CD4-positive, alpha-beta T cell treated with Interleukin-10 for 1 hour (primary cell): ENCODE data around the gene PRKCB.
"Not testable (repeated sequence)": the region's sequence is repeated elsewhere in the genome, so short reads cannot be mapped to it uniquely, and the experiment has no call there.

Source experiments
- DNase-seq: peaks from one replicate; pipeline ENCODE4 v3.0.0-alpha.2; 2020

Gene PRKCB

DNA sequence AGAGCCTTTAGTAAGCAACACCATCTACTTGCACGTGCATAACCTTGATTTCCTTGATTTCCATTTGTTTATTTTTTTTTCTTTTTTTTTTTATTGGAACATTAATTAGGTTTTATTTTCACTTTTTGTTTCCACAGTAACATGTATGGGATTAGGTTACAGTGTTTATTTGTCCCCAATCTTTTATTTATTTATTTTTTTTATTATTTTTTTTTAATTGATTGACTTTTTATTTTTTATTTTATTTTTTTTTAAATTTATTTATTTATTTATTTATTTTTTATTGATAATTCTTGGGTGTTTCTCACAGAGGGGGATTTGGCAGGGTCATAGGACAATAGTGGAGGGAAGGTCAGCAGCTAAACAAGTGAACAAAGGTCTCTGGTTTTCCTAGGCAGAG, 272.3 kb downstream of the PRKCB start:
- not testable (repeated sequence) for DNase-seq

GRCh38 chr16:24111724-24112302, 276.0 kb downstream of the PRKCB start:
- DNase-seq, result no peak

DNA sequence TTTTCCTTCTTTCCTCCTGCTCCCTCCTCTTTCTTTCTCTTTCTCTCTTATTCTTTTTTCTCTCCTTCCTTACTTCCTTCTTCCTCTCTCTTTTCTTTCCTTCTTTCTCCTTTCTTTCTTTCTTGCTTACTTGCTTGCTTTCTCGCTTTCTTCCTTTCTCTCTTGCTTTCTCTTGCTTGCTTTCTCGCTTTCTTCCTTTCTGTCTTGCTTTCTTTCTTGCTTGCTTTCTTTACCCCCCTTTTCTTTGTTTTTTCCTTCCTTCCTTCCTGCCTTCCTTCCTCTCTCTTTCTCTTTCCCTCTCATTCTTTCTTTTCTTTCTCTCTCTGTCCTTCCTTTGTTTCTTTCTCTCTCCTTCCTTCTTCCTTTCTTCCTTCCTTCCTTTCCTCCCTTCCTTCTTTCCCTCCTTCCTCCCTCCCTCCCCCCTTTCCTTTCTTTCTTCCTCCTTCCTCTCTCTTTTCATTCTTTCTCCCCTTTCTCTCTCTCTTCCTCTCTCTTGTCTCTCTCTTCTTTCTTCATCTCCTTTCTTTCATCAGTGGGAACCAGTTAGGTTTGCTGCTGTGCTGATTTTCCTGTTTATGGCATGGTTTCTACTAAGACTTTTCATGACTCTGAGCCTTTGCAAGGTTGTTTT, 277.4 kb downstream of the PRKCB start:
- no peak for DNase-seq

GRCh38 chr16:24114876-24115275, 279.1 kb downstream of the PRKCB start:
- no peak for DNase-seq

- no peak for DNase-seq
Measured at GRCh38 chr16:24116046-24116776, 280.4 kb downstream of the PRKCB start.

DNA sequence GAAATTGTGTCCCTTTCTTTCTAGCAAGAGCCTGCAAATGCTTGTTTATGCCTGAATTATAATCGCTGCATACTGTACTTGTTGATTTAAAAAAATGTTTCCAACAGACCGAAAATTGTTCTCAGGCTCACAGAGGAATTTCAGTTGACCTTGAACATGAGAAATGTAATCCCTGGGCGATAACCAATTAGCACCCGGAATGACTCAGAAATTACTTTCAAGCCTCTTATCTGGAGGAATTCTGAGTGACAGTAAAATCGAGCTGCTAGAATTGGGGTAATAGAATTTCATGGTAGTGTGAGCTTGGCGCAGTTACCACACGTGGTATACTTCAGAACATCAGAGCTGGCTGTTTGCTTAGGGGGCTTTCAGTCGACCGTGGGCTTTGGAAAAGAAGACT, 281.2 kb downstream of the PRKCB start:
- DNase-seq, result no peak

DNA sequence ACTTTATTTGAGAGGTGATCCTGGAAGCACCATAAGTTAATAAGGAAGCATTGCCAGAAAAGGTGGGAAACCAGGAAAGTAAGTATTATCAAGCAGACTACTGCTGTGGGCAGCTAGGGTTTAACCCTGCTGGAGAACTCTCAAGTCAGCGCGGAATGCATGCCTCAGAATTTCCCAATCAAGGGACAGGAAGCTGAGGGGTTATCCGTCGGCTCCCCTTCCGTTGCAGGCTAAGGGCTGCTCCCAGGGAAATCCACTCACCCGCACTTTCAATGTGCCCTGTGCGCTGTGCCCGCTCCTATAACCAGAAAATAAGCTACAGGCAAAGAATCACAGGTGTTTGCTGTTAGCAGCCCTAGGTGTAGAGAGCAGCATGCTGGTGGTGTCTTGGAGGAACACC, 281.9 kb downstream of the PRKCB start:
- DNase-seq, result no peak

DNA sequence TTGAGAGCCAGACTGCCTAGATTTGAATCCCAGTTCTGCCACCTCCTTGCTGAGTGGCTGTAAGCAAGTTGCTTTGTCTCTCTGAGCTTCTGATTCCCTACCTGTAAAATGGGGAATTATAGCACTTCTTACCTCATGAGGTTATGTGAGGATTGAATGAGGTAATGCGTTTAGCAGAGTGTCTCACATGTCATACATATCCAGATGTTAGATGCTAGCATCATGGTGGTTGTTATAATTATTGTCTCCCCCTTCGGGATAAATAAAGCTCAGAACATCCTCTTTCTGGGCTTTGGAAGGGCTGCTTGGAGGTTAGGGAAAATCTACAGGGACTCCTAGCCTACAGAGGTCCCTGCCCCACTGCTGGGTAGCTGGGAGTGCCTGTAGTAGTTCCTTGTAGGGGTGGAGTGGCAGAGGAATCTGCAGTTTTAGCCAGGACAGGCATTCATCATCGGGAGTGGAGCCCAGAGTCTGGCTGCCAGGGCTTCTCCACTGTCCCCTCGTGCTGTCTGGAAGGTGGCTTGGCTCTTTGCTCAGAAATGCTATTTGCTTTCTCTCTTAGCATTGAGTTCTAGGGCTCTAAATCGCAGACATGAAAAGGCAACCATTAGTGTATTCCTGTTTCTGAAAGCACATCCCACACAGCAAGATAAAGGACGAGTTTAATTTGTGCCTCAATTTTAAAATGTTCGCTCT, 282.5 kb downstream of the PRKCB start:
- no peak for DNase-seq

DNA sequence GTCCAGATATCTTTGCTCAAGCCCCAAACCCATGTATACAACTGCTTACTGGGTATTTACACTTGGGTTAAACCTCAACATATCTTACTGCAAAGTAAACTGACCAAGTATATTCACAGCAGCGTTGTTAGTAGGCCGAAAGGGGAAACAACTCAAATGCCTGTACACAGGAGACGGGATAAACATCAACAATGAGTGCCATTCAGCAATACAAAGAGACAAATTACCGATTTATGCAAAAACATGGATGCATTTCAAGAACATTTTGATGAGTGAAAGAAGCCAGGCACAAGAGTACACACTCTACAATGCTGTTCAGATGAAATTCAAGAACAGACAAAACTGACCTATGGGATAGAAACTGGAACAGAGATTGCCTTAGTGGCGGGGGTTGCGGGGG, 284.0 kb downstream of the PRKCB start:
- no peak for DNase-seq

- no peak for DNase-seq
Measured at GRCh38 chr16:24123275-24123674, 287.5 kb downstream of the PRKCB start.

DNA sequence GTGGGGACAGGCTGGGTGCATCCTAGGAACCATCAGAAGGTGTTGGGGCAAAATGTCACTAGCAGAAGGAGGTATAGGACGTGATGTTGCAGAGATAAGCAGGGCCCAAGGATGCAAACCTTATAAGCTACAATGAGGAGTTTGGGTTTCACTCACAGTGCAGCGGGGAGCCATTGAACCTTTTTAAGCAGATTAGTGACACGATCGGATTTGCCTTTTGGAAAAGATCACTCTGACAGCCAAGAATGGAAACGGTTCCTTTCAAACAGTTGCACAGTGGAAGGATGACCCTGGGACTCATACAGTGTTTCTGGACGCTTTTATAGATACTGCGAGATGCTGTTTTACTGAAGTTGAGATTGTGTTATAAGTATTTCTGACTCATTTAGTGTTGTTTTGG, 288.5 kb downstream of the PRKCB start:
- DNase-seq, result no peak

GRCh38 chr16:24125214-24125613, 289.4 kb downstream of the PRKCB start:
- DNase-seq, result no peak

DNA sequence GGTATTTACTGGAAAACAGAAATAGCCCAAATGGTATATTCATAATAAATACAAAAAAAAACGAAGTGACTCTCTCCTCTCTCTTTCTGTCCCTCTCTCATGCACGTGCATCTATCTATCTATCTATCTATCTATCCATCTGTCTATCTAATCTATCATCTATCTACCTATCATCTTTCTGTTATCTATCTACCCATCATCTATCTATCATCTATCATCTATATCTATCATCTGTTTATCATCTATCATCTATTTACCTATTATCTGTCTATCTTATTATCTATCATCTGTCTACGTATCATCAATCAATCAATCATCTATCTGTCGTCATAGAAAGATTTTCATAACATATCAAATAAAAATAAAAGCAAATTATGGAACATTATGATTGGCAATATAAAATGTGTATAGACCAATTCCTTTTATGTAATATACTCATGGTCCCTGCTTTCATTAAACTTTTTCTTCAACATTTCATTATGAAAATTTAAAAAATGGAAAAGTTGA, 293.7 kb downstream of the PRKCB start:
- no peak for DNase-seq

- no peak for DNase-seq
Measured at GRCh38 chr16:24130494-24131085, 294.8 kb downstream of the PRKCB start.

GRCh38 chr16:24131294-24131693, 295.5 kb downstream of the PRKCB start:
- DNase-seq, result no peak

DNA sequence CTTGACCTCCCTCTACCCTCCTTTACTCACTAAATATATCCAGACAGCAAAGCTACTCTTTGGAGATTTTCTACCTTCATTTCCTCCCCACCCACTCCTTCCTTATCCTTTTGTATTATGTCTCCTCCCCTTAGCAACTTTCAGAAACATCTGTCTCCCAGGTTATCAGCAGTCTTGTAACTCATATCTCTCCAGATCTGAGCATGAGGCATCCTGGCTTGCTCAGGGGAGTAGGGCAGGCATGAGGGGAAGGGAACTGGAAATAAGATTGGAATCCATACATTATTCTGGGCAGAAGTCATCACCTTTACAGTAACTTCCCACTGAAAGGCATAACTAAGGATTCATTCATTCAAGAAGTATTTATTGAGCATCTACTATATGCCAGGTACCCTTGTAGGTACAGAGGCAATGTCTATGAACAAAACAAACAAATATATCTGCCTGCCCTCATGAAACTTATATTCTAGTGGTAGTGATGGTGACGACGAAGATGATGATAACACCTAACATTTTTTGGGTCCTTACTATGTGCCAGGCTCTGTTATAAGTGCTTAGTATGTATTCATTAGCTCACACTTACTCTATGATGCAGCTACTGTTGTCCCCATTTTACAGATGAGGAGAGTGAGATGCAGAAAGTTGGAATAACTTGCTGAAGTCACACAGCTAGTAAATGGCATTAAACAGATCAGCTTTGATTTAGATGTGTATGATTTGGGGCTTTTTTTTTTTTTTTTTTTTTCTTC, 296.4 kb downstream of the PRKCB start:
- no peak for DNase-seq

- DNase-seq, result no peak
Measured at GRCh38 chr16:24132797-24133155, 297.0 kb downstream of the PRKCB start.

- no peak for DNase-seq
Measured at GRCh38 chr16:24135624-24136565, 300.1 kb downstream of the PRKCB start.

- no peak for DNase-seq
Measured at GRCh38 chr16:24138024-24138423, 302.2 kb downstream of the PRKCB start.

DNA sequence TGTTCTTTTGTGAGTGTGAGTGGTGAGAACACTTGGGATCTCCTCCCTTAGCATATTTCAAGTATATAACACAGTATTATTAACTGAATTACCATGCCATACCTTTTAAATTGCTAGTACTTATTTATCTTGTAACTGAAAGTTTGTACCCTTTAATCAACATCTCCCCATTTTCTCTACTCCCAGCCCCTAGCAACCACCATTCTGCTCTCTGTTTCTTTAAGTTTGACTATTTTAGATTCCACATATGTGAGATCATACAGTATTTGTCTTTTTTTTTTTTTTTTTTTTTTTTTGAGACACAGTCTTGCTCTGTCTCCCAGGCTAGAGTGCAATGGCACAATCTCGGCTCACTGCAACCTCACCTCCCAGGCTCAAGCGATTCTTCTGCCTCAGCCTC, 302.8 kb downstream of the PRKCB start:
- DNase-seq, result no peak

DNA sequence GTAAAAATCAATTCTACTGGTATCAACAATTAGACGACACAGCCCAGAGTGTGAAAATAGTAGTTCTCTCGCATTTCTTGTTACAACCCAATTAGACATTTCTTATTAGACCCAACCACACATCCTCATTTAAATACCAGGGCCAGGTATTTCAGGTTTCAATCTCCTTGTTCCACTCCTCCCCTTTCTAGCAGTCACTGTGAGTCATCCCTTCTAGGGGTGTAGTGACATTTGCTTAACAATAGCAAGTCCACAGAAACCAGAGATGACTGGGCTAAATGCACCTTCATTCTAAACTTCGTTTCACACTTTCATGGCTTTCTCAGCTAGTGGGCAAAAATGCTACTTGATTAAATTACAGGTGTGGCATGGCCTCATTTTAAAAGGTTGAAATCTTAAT, 303.5 kb downstream of the PRKCB start:
- no peak for DNase-seq
